Parathyroid adenoma (tissue), 2 donors: Measurements from ENCODE around the gene IMPG2.

Experiments used
- H2AFZ ChIP-seq: fragments of 300-600 bp; sonication (generic); one replicate; pipeline ENCODE4 v1.7.0; 2017; ENCODE audit warnings: antibody characterized with exemption, mild to moderate bottlenecking
- H3K27ac ChIP-seq: fragments of 300-600 bp; sonication (generic); one replicate; pipeline ENCODE4 v1.7.0; 2017
- H3K27me3 ChIP-seq: fragments of 300-600 bp; sonication (generic); one replicate; pipeline ENCODE4 v1.7.0; 2017; ENCODE audit warnings: low read length; ENCODE audit not compliant: control insufficient read depth, insufficient read depth
- H3K36me3 ChIP-seq: fragments of 300-600 bp; sonication (generic); one replicate; pipeline ENCODE4 v1.7.0; 2017; ENCODE audit warnings: low read length; ENCODE audit not compliant: control insufficient read depth, insufficient read depth
- H3K4me1 ChIP-seq: fragments of 300-600 bp; sonication (generic); one replicate; pipeline ENCODE4 v1.7.0; 2017; ENCODE audit warnings: control low read depth
- H3K4me2 ChIP-seq: fragments of 300-600 bp; sonication (generic); one replicate; pipeline ENCODE4 v1.7.0; 2017; ENCODE audit warnings: low read length
- H3K4me3 ChIP-seq: fragments of 300-600 bp; sonication (generic); one replicate; pipeline ENCODE4 v1.7.0; 2017; ENCODE audit warnings: low read depth, low read length
- H3K79me2 ChIP-seq: fragments of 300-600 bp; sonication (generic); one replicate; pipeline ENCODE4 v1.7.0; 2017; ENCODE audit warnings: control low read depth
- H3K9ac ChIP-seq: fragments of 300-600 bp; sonication (generic); one replicate; pipeline ENCODE4 v1.7.0; 2017; ENCODE audit warnings: mild to moderate bottlenecking
- H3K9me3 ChIP-seq: fragments of 300-600 bp; sonication (generic); one replicate; pipeline ENCODE4 v1.7.0; 2017; ENCODE audit warnings: low read length; ENCODE audit not compliant: control insufficient read depth
- CTCF ChIP-seq: fragments of 300-600 bp; sonication (generic); IDR thresholded peaks from one replicate; pipeline ENCODE4 v1.7.0; 2017; ENCODE audit warnings: antibody characterized with exemption, mild to moderate bottlenecking
- donor health status: primary hyperparathyroidism.

Gene IMPG2

DNA sequence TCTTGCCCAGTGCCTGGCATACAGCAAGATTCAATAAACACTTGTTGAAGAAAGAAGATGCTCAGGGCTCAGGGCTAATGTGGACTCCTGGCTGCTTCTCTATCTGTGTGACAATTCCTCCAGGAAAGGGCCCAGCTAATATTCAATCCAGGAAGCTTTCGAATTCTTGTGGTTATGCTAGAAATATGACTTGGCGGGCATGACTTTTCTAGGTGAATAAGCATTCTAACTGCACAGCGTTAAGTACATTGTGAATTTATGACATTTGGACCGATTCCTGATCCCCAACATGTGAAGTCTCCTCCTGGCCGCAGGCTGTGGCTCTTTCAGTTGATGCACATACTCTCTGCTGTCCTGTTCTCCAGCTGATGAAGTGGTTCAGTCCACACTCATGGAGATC, 117.0 kb downstream of the IMPG2 start:
- Histone ChIP-seq H2AFZ (no peak overlapping the region), H3K4me3 (no peak overlapping the region), H3K4me2 (no peak overlapping the region), H3K27ac (no peak overlapping the region), H3K4me1 (peaks cover 4% of the 10 kb centered on the region), H3K79me2 (no peaks in the 10 kb centered on the region), H3K36me3 (no peaks in the 10 kb centered on the region), H3K27me3 (no peaks in the 10 kb centered on the region), H3K9me3 (no peaks in the 10 kb centered on the region), H3K9ac (no peak overlapping the region)
- no peak for TF ChIP-seq CTCF

GRCh38 chr3:101202640-101203039, 117.7 kb downstream of the IMPG2 start:
- Histone ChIP-seq H2AFZ (no peak overlapping the region), H3K79me2 (no peaks in the 10 kb centered on the region), H3K4me1 (peaks cover 4% of the 10 kb centered on the region), H3K4me3 (no peak overlapping the region), H3K36me3 (no peaks in the 10 kb centered on the region), H3K27me3 (no peaks in the 10 kb centered on the region), H3K4me2 (no peak overlapping the region), H3K9me3 (no peaks in the 10 kb centered on the region), H3K9ac (no peak overlapping the region), H3K27ac (no peak overlapping the region)
- no peak for TF ChIP-seq CTCF

- H3K36me3 ChIP-seq = no peaks in the 10 kb centered on the region
- H3K4me2 ChIP-seq = no peak overlapping the region
- no peak overlapping the region for H3K9ac ChIP-seq
- H3K4me1 ChIP-seq = peaks cover 4% of the 10 kb centered on the region
- H2AFZ ChIP-seq = no peak overlapping the region
- no peaks in the 10 kb centered on the region for H3K27me3 ChIP-seq
- no peak overlapping the region for H3K4me3 ChIP-seq
- no peaks in the 10 kb centered on the region for H3K9me3 ChIP-seq
- TF ChIP-seq CTCF = no peak
- H3K79me2 ChIP-seq = no peaks in the 10 kb centered on the region
- no peak overlapping the region for H3K27ac ChIP-seq
Observed at GRCh38 chr3:101200461-101200860, 119.9 kb downstream of the IMPG2 start.

GRCh38 chr3:101195951-101196713, 124.2 kb downstream of the IMPG2 start:
- Histone ChIP-seq H2AFZ (no peak overlapping the region), H3K4me1 (no peaks in the 10 kb centered on the region), H3K4me2 (no peak overlapping the region), H3K27me3 (no peaks in the 10 kb centered on the region), H3K9ac (no peak overlapping the region), H3K36me3 (no peaks in the 10 kb centered on the region), H3K4me3 (no peak overlapping the region), H3K9me3 (no peaks in the 10 kb centered on the region), H3K27ac (no peak overlapping the region), H3K79me2 (no peaks in the 10 kb centered on the region)
- TF ChIP-seq CTCF = peak; percentile 12

DNA sequence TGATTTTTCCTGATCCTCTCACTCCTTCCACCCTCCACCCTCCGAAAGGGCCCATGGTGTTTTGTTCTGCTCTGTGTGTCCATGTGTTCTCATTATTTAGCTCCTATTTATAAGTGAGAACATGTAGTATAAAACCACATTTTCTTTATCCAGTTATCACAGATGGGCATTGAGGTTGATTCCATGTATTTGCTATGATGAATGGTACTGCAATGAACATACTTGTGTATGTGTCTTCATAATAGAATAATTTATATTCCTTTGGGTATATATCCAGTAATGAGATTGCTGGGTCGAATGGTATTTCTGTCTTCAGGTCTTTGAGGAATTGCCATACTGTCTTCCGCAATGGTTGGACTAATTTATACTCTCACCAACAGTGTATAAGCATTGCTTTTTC, 126.0 kb downstream of the IMPG2 start:
- Histone ChIP-seq H3K27me3 (no peaks in the 10 kb centered on the region), H3K4me3 (no peak overlapping the region), H3K9me3 (no peaks in the 10 kb centered on the region), H2AFZ (no peak overlapping the region), H3K4me2 (no peak overlapping the region), H3K4me1 (no peaks in the 10 kb centered on the region), H3K79me2 (no peaks in the 10 kb centered on the region), H3K9ac (no peak overlapping the region), H3K27ac (no peak overlapping the region), H3K36me3 (no peaks in the 10 kb centered on the region)
- TF ChIP-seq CTCF = no peak
